Activated B cell treated with CpG ODN at 0.5 μM for 24 hours (primary cell): ENCODE results near the gene SEC31A. TPM values are rescaled to one million over a fixed set of nuclear protein-coding genes. Genes with fewer than 3 reads are reported as not detected.

Experiments used
- ATAC-seq: fragments of 200-7000 bp; cut with Tn5 transposase; one replicate; pipeline ENCODE4 v1.10.0; 2021; ENCODE audit warnings: low read depth, mild to moderate bottlenecking, moderate library complexity
- CTCF ChIA-PET: fragments of 350-600 bp; sonication (Branson Sonifier 250); formaldehyde crosslinking; loops from one replicate; lab custom pipeline; 2021; ENCODE audit warnings: antibody characterized with exemption; lab: Charles Lee
- POLR2A ChIA-PET: fragments of 350-600 bp; sonication (Branson Sonifier 250); formaldehyde crosslinking; loops from one replicate; lab custom pipeline; 2021; ENCODE audit warnings: antibody characterized with exemption; lab: Charles Lee
- DNase-seq: peaks from one replicate; pipeline ENCODE4 v3.0.0; 2022
- H3K27ac Mint-ChIP-seq: one replicate; pipeline ENCODE4 v1.8.0; 2020; ENCODE audit warnings: mixed read lengths
- H3K27me3 Mint-ChIP-seq: one replicate; pipeline ENCODE4 v1.8.0; 2021; ENCODE audit warnings: mixed read lengths
- H3K36me3 Mint-ChIP-seq: one replicate; pipeline ENCODE4 v1.8.0; 2021; ENCODE audit warnings: low read depth, mixed read lengths
- H3K4me1 Mint-ChIP-seq: one replicate; pipeline ENCODE4 v1.8.0; 2021; ENCODE audit warnings: mixed read lengths
- H3K4me3 Mint-ChIP-seq: one replicate; pipeline ENCODE4 v1.8.0; 2020; ENCODE audit warnings: mild to moderate bottlenecking, mixed read lengths
- H3K9me3 Mint-ChIP-seq: one replicate; pipeline ENCODE4 v1.8.0; 2020; ENCODE audit warnings: mixed read lengths
- CTCF ChIP-seq: fragments of 200-600 bp; IDR thresholded peaks from one replicate; pipeline ENCODE4 v1.8.0; 2022; ENCODE audit warnings: antibody characterized with exemption, mild to moderate bottlenecking
- intact Hi-C: fragments of 100-400 bp; cut with micrococcal nuclease; formaldehyde crosslinking; loops from one replicate; pipeline ENCODE4 v1.15.1; 2024
- total RNA-seq: library from RNA; stranded (reverse); gene quantifications from 2 replicates; pipeline ENCODE4 v1.2.3, GENCODE V29; 2022

Gene SEC31A
- total RNA-seq, 1 donor from 2014 or later: 172 TPM

DNA sequence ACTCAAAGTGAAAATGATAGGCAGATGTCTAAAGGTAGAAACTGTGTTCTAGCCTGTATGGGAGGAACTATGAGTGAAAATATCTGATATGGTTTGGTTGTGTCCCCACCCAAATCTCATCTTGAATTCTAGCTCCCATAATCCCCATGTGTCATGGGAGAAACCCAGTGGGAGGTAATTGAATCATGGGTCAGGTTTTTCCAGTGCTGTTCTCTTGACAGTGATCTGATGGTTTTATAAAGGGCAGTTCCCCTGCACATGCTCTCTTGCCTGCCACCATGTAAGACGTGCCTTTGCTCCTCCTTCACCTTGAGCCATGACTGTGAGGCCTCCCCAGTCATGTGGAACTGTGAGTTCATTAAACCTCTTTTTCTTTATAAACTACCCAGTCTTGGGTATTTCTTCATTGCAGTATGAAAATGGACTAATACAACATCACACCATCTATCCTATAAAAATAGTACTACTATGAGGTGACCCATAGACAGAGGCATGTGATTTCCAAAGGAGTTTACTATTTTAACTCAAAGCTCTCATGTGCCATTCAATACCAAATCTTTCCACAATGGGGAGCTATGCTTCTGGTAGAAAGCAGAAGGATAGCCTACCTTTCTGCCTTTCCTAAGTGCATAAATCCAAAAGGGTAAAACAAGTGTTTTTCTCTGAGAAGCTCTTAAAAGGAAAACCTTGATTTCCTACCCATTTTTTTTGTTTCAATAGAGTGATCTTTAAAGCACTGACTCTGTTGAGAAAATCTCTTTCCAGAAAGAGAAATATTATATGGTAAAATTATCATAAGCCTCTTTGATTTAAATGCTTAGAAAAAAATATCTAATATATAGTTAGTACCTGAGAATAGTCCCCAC is 38.8 kb downstream of the SEC31A start:
- no peak for ATAC-seq
- no peak for TF ChIP-seq CTCF
- POLR2A ChIA-PET: interaction anchor here (1.0 kb wide), 1 partner anchor 11 kb away, joined by 3 read pairs; no protein-coding TSS in a partner anchor
- no peaks in the 10 kb centered on the region for H3K9me3 Mint-ChIP-seq
- H3K4me3 Mint-ChIP-seq: no peak overlapping the region
- no peak for DNase-seq
- peaks cover 73% of the 10 kb centered on the region for H3K36me3 Mint-ChIP-seq
- CTCF ChIA-PET: interaction anchor here (0.7 to 1.2 kb wide), 2 partner anchors 187 to 430 kb away, joined by 3 read pairs; no protein-coding TSS in a partner anchor
- no peaks in the 10 kb centered on the region for H3K4me1 Mint-ChIP-seq
- intact Hi-C loops: loop anchor here (1.0 to 2.0 kb wide), 2 partner anchors 389 to 430 kb away; no protein-coding TSS in a partner anchor
- no peaks in the 10 kb centered on the region for H3K27me3 Mint-ChIP-seq
- H3K27ac Mint-ChIP-seq: no peak overlapping the region

GRCh38 chr4:82851318-82851717 is 39.6 kb downstream of the SEC31A start:
- no peak for TF ChIP-seq CTCF
- H3K27ac Mint-ChIP-seq: no peak overlapping the region
- no peaks in the 10 kb centered on the region for H3K4me1 Mint-ChIP-seq
- H3K9me3 Mint-ChIP-seq: no peaks in the 10 kb centered on the region
- no peak for DNase-seq
- H3K4me3 Mint-ChIP-seq: no peak overlapping the region
- intact Hi-C loops: no loop called here
- no peak for ATAC-seq
- POLR2A ChIA-PET: no interaction called here
- CTCF ChIA-PET: no interaction called here
- H3K27me3 Mint-ChIP-seq: no peaks in the 10 kb centered on the region
- peaks cover 77% of the 10 kb centered on the region for H3K36me3 Mint-ChIP-seq

- POLR2A ChIA-PET: no interaction called here
- peaks cover 77% of the 10 kb centered on the region for H3K36me3 Mint-ChIP-seq
- H3K27ac Mint-ChIP-seq: no peak overlapping the region
These were observed 40.3 kb downstream of the SEC31A start for GRCh38 chr4:82850684-82851083.

DNA sequence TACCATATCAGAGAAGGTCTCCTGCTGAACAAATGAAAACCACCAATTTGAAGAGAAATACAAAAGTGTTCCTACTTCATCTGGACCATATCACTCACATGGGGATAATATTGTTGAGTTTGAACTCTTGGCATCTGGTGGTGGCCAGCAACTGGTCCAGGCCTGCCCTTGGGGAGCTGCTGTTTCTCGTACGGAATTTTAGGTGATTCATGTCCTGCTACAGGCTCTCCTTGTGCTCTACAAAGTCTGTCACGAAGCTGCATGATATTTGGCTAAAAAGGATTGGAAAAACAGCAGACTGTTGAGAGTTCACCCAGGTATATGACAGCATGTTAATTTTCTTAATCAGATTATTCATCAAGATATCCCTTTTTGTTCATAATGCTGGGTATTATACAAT is 42.2 kb downstream of the SEC31A start:
- ATAC-seq (no peak), DNase-seq (no peak)
- CTCF ChIA-PET: no interaction called here
- POLR2A ChIA-PET: no interaction called here
- Mint-ChIP-seq H3K27me3 (no peaks in the 10 kb centered on the region), H3K4me1 (no peaks in the 10 kb centered on the region), H3K36me3 (peaks cover 81% of the 10 kb centered on the region), H3K9me3 (no peaks in the 10 kb centered on the region), H3K4me3 (no peak overlapping the region), H3K27ac (no peak overlapping the region)
- TF ChIP-seq CTCF: no peak
- intact Hi-C loops: no loop called here

More at GRCh38 chr4:82850684-82851083, 40.3 kb downstream of the SEC31A start:
- Mint-ChIP-seq H3K4me1 (no peaks in the 10 kb centered on the region), H3K27me3 (no peaks in the 10 kb centered on the region), H3K4me3 (no peak overlapping the region), H3K9me3 (no peaks in the 10 kb centered on the region)
- intact Hi-C loops: no loop called here
- TF ChIP-seq CTCF: no peak
- CTCF ChIA-PET: no interaction called here
- DNase-seq (no peak), ATAC-seq (no peak)

DNA sequence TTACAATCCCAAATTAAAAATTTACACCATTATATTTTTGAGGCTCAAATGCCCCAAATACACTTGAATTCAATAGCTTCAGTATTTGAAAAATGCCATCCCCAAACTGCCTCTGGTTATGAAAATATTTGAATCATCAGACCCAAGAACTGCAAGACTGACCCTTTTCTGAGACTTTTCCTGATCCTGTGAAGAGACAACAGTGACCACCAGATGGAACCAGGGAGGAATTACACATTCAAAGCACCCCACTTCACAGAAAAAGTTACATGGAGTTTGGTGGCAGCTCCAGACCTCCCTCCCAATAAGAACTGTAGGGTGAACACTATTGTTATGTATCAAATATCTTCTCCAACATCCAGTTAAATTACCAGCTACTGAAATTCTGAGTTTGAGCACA is 48.4 kb downstream of the SEC31A start:
- DNase-seq (no peak), ATAC-seq (no peak)
- Mint-ChIP-seq H3K4me1 (no peaks in the 10 kb centered on the region), H3K9me3 (no peaks in the 10 kb centered on the region), H3K27ac (no peak overlapping the region), H3K36me3 (peaks cover 79% of the 10 kb centered on the region), H3K4me3 (no peak overlapping the region), H3K27me3 (no peaks in the 10 kb centered on the region)
- POLR2A ChIA-PET: no interaction called here
- TF ChIP-seq CTCF: no peak
- intact Hi-C loops: no loop called here
- CTCF ChIA-PET: no interaction called here
